Spleen (tissue), 11 donors: ENCODE results near the gene CXCL3. TPM values are rescaled to one million over a fixed set of nuclear protein-coding genes. Genes with fewer than 3 reads are reported as not detected.

ENCODE experiments used
- DNase-seq: peaks from one replicate; pipeline ENCODE4 v3.0.0-alpha.2; 2020
- H3K27ac ChIP-seq, 8 donors: fragments of 200-600 bp; sonication (generic) in 7 of 8; 1 replicate in 4 of 8; 2 replicates in 4 of 8; pipeline versions ENCODE4 v1.5.0 to v1.8.0; 2016 to 2021; ENCODE audit warnings: inconsistent platforms in 4 of 8, mild to moderate bottlenecking in 4 of 8, moderate library complexity in 1 of 8
- H3K27me3 ChIP-seq, 7 donors: fragments of 200-600 bp; sonication (generic) in 6 of 7; replicated peaks in 1 of 7; 1 replicate in 4 of 7; 2 replicates in 3 of 7; pipeline versions ENCODE4 v1.5.0 to v1.8.0; 2016 to 2021; ENCODE audit warnings: inconsistent platforms in 3 of 7, mild to moderate bottlenecking in 1 of 7
- H3K36me3 ChIP-seq, 6 donors: fragments of 200-600 bp; sonication (generic) in 5 of 6; 1 replicate in 4 of 6; 2 replicates in 2 of 6; pipeline versions ENCODE4 v1.5.0 to v1.8.0; 2016 to 2021; ENCODE audit warnings: inconsistent platforms in 2 of 6
- H3K4me1 ChIP-seq, 6 donors: fragments of 200-600 bp; sonication (generic) in 5 of 6; 1 replicate in 3 of 6; 2 replicates in 3 of 6; pipeline versions ENCODE4 v1.5.0 to v1.8.0; 2016 to 2021; ENCODE audit warnings: inconsistent platforms in 3 of 6
- H3K4me3 ChIP-seq, 8 donors: fragments of 200-600 bp; sonication (generic) in 7 of 8; 1 replicate in 4 of 8; 2 replicates in 4 of 8; pipeline versions ENCODE4 v1.5.0 to v1.8.0; 2016 to 2021; ENCODE audit warnings: inconsistent platforms in 4 of 8, mild to moderate bottlenecking in 4 of 8, moderate library complexity in 2 of 8
- H3K9me3 ChIP-seq, 8 donors: fragments of 200-600 bp; sonication (generic) in 7 of 8; 1 replicate in 4 of 8; 2 replicates in 4 of 8; pipeline versions ENCODE4 v1.5.0 to v1.8.0; 2016 to 2021; ENCODE audit warnings: inconsistent platforms in 4 of 8
- CTCF ChIP-seq, 11 experiments: fragments of 200-600 bp in 7 of 11; fragments of 450-650 bp in 4 of 11; sonication (generic) in 4 of 11; IDR thresholded peaks in 8 of 11; conservative IDR thresholded peaks in 3 of 11; 1 replicate in 7 of 11; 2 replicates in 4 of 11; pipeline versions ENCODE4 v1.4.0 to v1.8.0; 2016 to 2021; ENCODE audit warnings: antibody characterized with exemption in 11 of 11, inconsistent platforms in 4 of 11, mild to moderate bottlenecking in 1 of 11
- POLR2A ChIP-seq, 3 donors: fragments of 450-650 bp; IDR thresholded peaks; one replicate each; pipeline ENCODE4 v1.5.1; 2017; ENCODE audit warnings: antibody characterized with exemption in 3 of 3, mild to moderate bottlenecking in 1 of 3
- POLR2AphosphoS5 ChIP-seq, 3 donors: sonication (generic); formaldehyde crosslinking; IDR thresholded peaks; one replicate each; pipeline ENCODE4 v1.5.1; 2017; ENCODE audit warnings: antibody characterized with exemption in 3 of 3
- WGBS, 5 donors: extraction: QIAGEN DNeasy Blood & Tissue Kit in 3 of 5; methylation state at CpG; one replicate each; pipeline versions ENCODE4 v1.1.5 to v1.1.7; 2013 to 2018; 5-methylcytosine and 5-hydroxymethylcytosine counted together
- intact Hi-C: fragments of 100-400 bp; cut with DNase I; formaldehyde crosslinking; loops from one replicate; pipeline ENCODE4 v1.15.0; 2023; ENCODE audit warnings: low total_unique reads
- polyA plus RNA-seq, 3 donors: library from polyadenylated mRNA; stranded (reverse); fragments of 200-250 nt; gene quantifications; one replicate each; pipeline ENCODE4 v1.2.1, GENCODE V29; 2013
- total RNA-seq, 7 donors: library from RNA; depleted of rRNA in 3 of 7; stranded (reverse); fragments of >200 nt in 3 of 7; fragmentation: NEBNext Ultra II Directional in 4 of 7; extraction: Animal tissue kit (Norgen Biotek cat#: 25700) in 4 of 7; gene quantifications; one replicate each; pipeline versions ENCODE4 v1.1.0 to v1.2.1, GENCODE V29; 2016 to 2021
- donor health status: healthy with polysubstance abuse.
- donor health status: DM: no; HTN: no; CAD: no; lungs with moderate emphysema.
- donor health status: DM: no; HTN: no; CAD: no.
- donor health status: Bipolar disorder and iron deficiency.
- donor health status: healthy.
- donor health status: DM: no; HTN: no; CAD: no.
- donor health status: DM: yes; HTN: yes; CAD: no.

Gene CXCL3
- total and polyA plus RNA-seq, 10 donors, result 0.52 to 4.0 (median 2.5) TPM

- Histone ChIP-seq H3K4me1 (no peaks in the 10 kb centered on the region), H3K4me3 (no peak overlapping the region), H3K27ac (no peak overlapping the region), H3K36me3 (no peaks in the 10 kb centered on the region), H3K9me3 (no peaks in the 10 kb centered on the region), H3K27me3 (no peaks in the 10 kb centered on the region)
- DNase-seq, result no peak
- intact Hi-C loops, result no loop called here
- WGBS, 5 donors, result 42 to 72% (median 56%) methylated on average over 3 of the region's 3 CpGs
- TF ChIP-seq CTCF (IDR thresholded peaks at IDR 0.05 in 8 of 11, conservative IDR thresholded peaks at IDR 0.05 in 3 of 11), result no peak
- no peak for TF ChIP-seq POLR2A (IDR thresholded peaks at IDR 0.05)
- no peak for TF ChIP-seq POLR2AphosphoS5 (IDR thresholded peaks at IDR 0.05)
Observed at GRCh38 chr4:74005528-74005927, 33.0 kb downstream of the CXCL3 start.

- Histone ChIP-seq H3K27me3 (no peaks in the 10 kb centered on the region), H3K4me1 (no peaks in the 10 kb centered on the region), H3K9me3 (no peaks in the 10 kb centered on the region), H3K27ac (no peak overlapping the region), H3K36me3 (no peaks in the 10 kb centered on the region), H3K4me3 (no peak overlapping the region)
- intact Hi-C loops, result no loop called here
- no peak for TF ChIP-seq POLR2AphosphoS5 (IDR thresholded peaks at IDR 0.05)
- no peak for TF ChIP-seq CTCF (IDR thresholded peaks at IDR 0.05 in 8 of 11, conservative IDR thresholded peaks at IDR 0.05 in 3 of 11)
- no peak for TF ChIP-seq POLR2A (IDR thresholded peaks at IDR 0.05)
- WGBS, 5 donors, result 44 to 59% (median 52%) methylated on average over 4 of the region's 4 CpGs
- DNase-seq, result no peak
Observed at GRCh38 chr4:74004668-74005067, 33.8 kb downstream of the CXCL3 start.

GRCh38 chr4:74000301-74000700, 38.2 kb downstream of the CXCL3 start:
- intact Hi-C loops, result no loop called here
- no peak for TF ChIP-seq POLR2AphosphoS5 (IDR thresholded peaks at IDR 0.05)
- TF ChIP-seq CTCF (IDR thresholded peaks at IDR 0.05 in 8 of 11, conservative IDR thresholded peaks at IDR 0.05 in 3 of 11), result no peak
- TF ChIP-seq POLR2A (IDR thresholded peaks at IDR 0.05), result no peak
- Histone ChIP-seq H3K36me3 (no peaks in the 10 kb centered on the region), H3K27me3 (peaks cover 0 to 23% (median 12%) of the 10 kb centered on the region in 7 donors), H3K4me1 (peaks cover 0 to 11% (median 4%) of the 10 kb centered on the region in 6 donors), H3K4me3 (no peak overlapping the region), H3K9me3 (no peaks in the 10 kb centered on the region), H3K27ac (no peak overlapping the region)
- DNase-seq, result no peak
- WGBS, 5 donors, result 85 to 93% (median 92%) methylated on average over 6 of the region's 6 CpGs

- Histone ChIP-seq H3K27me3 (peaks cover 0 to 23% (median 12%) of the 10 kb centered on the region in 7 donors), H3K4me3 (peak within 1 kb of the TSS in 5 of 8 donors; percentile 10 to 53 (median 21)), H3K9me3 (no peaks in the 10 kb centered on the region), H3K36me3 (no peaks in the 10 kb centered on the region), H3K27ac (no peak within 1 kb of the TSS), H3K4me1 (peaks cover 0 to 11% (median 4%) of the 10 kb centered on the region in 6 donors)
- TF ChIP-seq POLR2A (IDR thresholded peaks at IDR 0.05) (no peak), CTCF (IDR thresholded peaks at IDR 0.05 in 8 of 11, conservative IDR thresholded peaks at IDR 0.05 in 3 of 11) (no peak), POLR2AphosphoS5 (IDR thresholded peaks at IDR 0.05) (peak in 1 of 3 donors; percentile 21)
- 15 to 27% (median 17%) methylated on average over 26 to 46 of the region's 46 CpGs for WGBS, 5 donors
- DNase-seq, result peak; percentile 76
- intact Hi-C loops, result no loop called here
Observed at GRCh38 chr4:73998040-73999011, 40.2 kb downstream of the CXCL3 start, which contains the start of gene CXCL5. TSS of gene CXCL5 (minus strand) at chr4:73998677. CDS start at chr4:73998581, 96 bp downstream.
